GM18498 (cell line): ENCODE measurements around the gene CLEC9A.

ENCODE experiments used
- ATAC-seq: cut with Tn5 transposase; IDR thresholded peaks from one replicate; pipeline ENCODE4 v1.9.1; 2021; ENCODE audit warnings: mild to moderate bottlenecking, moderate library complexity; ENCODE audit not compliant: unreplicated experiment

Gene CLEC9A

GRCh38 chr12:10102322-10102721 lies 71.8 kb downstream of the CLEC9A start:
- no peak for ATAC-seq

- no peak for ATAC-seq
These were observed 79.9 kb downstream of the CLEC9A start for GRCh38 chr12:10110256-10110844.

- ATAC-seq: no peak
These were observed 81.0 kb downstream of the CLEC9A start for GRCh38 chr12:10111451-10111850.

GRCh38 chr12:10113075-10113474 lies 82.6 kb downstream of the CLEC9A start:
- no peak for ATAC-seq

DNA sequence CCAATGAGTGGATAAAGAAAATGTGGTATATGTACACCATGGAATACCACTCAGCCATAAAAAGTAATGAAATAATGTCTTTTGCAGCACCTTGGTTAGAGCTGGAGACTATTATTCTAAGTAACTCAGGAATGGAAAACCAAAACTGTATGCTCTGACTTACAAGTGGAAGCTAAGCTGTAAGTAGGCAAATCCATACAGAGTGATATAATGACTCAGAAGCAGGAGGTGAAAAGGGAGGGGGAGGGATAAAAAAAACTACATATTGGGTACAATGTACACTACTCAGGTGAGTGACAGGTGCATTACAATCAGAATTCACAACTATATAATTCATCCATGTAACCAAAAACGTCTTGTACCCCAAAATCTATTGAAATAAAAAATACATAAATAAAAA lies 83.4 kb downstream of the CLEC9A start:
- ATAC-seq: no peak

GRCh38 chr12:10115311-10115710 lies 84.8 kb downstream of the CLEC9A start:
- no peak for ATAC-seq
